ENCODE data around the gene AQP5.

The AQP5 gene

DNA sequence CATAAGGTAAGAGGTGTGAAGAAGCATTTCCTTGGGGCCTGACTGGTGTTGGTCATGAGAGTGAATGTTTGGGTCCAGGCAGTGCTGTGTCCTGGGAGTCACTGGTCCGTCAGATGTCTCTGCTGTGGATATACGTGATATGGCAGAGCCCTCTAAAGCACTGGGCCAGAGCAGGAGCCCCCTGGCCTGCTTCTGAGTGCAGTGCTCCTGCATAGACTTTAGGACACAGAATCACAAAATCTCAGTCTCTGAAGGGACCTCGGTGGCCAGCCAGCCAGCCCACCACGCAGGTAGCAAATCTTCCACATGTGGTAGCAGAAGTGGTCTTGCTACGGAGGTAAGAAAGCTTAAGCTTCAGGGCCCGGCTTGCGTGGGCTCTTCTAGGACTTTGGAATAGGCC lies 29.6 kb upstream of the AQP5 start:
- DNase-seq (ENCODE audit: low read depth in 2 of 2, low spot score in 1 of 2): no peak

GRCh38 chr12:49932533-49933130 lies 29.0 kb upstream of the AQP5 start:
- DNase-seq (ENCODE audit: low read depth in 2 of 2, low spot score in 1 of 2): no peak

GRCh38 chr12:49933796-49934195 lies 27.9 kb upstream of the AQP5 start:
- no peak for DNase-seq (ENCODE audit: low read depth in 2 of 2, low spot score in 1 of 2)

- no peak for DNase-seq (ENCODE audit: low read depth in 2 of 2, low spot score in 1 of 2)
Measured at GRCh38 chr12:49934505-49934904, 27.2 kb upstream of the AQP5 start.

DNA sequence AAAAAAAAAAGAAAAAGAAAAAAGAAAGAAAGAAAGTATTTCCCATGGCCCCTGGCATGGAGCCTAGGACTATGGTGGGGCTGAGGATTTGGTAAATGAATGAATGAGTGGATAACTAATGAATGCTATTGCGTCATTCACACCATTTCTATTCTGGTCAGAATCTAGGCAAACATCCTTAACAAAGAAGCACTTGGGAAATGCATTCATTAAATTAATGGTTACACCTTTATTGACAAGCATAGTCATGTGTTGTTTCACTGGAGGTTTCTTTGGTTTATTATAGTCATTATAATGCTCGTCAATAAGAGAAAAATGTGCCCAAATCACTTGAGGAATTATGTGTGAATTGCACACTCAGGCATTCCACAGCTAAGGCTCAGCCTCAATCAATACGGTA lies 24.7 kb upstream of the AQP5 start:
- DNase-seq (ENCODE audit: low read depth in 2 of 2, low spot score in 1 of 2): no peak

GRCh38 chr12:49937639-49938300 lies 23.9 kb upstream of the AQP5 start:
- DNase-seq (ENCODE audit: low read depth in 2 of 2, low spot score in 1 of 2): no peak

DNA sequence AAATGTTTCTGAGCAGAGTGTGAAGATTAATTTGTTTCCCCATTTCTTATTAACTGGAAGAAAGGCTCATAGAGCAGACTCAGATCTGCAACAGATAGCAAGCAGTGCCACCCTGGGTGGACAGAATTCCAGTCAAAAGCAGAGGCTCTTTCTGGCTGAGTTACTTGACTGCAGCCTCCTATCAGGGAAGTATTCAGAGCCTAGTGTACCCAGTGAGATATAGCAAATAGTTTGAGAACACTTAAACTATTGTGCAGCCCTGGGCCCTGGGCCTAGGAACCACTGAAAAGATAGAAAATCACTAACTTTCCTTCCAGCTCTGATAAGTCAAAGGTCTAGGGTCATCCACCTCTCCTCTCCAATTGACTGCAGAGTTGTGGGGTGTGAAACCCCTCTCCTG lies 22.4 kb upstream of the AQP5 start:
- no peak for DNase-seq (ENCODE audit: low read depth in 2 of 2, low spot score in 1 of 2)

- no peak for DNase-seq (ENCODE audit: low read depth in 2 of 2, low spot score in 1 of 2)
Measured at GRCh38 chr12:49939707-49940106, 22.0 kb upstream of the AQP5 start.

GRCh38 chr12:49941556-49942511 lies 19.8 kb upstream of the AQP5 start:
- DNase-seq (ENCODE audit: low read depth in 2 of 2, low spot score in 1 of 2): no peak

GRCh38 chr12:49942512-49942893 lies 19.2 kb upstream of the AQP5 start:
- DNase-seq (ENCODE audit: low read depth in 2 of 2, low spot score in 1 of 2): no peak

DNA sequence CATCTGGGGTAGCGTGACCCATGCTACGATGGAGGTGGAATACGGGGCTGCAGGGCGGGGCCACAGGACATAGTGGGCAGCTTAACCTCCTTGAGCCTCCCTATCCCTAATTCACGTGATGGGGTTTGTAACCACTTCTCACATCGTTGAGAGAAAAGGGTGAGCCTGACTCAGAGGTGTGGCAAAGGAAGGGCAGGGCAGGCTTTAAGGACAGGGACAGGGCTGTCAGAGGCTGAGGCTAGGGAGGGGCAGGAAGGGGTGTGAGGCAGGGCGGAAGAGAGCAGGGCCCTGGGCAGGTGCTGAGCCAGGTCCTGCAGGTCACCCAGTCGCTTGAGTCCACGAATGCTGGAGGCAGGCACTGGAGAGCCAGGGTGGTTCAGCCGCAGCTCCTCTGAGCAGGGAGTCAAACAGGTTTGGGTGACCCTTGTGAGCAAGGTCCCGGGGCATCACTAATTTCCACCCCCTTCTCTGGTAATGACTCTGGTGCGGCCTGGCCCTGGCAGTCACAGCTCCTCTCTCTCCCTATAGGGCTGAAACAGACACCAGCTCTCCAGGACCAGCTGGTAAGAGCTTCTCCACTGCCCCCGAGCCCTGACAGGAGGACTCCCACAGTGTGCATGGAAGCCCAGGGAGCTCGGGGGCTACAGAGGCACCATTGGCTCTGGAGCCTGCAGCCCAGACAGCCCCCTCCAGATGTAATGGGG lies 18.6 kb upstream of the AQP5 start:
- no peak for DNase-seq (ENCODE audit: low read depth in 2 of 2, low spot score in 1 of 2)

DNA sequence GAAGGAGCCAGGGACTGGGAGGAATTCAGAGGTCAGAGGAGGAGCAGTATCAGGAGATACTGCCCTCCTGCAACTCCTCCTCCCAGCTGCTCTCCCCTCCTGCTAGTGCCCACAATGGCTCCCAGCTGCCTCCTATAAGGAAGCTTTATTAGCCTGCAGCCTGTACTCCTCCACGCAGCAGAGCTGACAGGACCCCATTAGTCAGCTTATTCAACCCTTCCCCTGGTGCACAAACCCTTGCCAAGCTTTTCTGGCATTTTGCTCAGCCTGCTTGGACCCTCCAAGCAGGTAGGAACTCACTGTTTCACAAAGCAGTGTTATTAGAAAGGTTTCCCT lies 18.1 kb upstream of the AQP5 start:
- DNase-seq (ENCODE audit: low read depth in 2 of 2, low spot score in 1 of 2): no peak

GRCh38 chr12:49944046-49944445 lies 17.6 kb upstream of the AQP5 start:
- DNase-seq (ENCODE audit: low read depth in 2 of 2, low spot score in 1 of 2): no peak

- no peak for DNase-seq (ENCODE audit: low read depth in 2 of 2, low spot score in 1 of 2)
Measured at GRCh38 chr12:49944718-49945117, 17.0 kb upstream of the AQP5 start.

GRCh38 chr12:49945394-49946080 lies 16.1 kb upstream of the AQP5 start:
- peak; percentile 63 to 64 for DNase-seq (ENCODE audit: low read depth in 2 of 2, low spot score in 1 of 2)

- DNase-seq (ENCODE audit: low read depth in 2 of 2, low spot score in 1 of 2): no peak
Measured at GRCh38 chr12:49946086-49946485, 15.6 kb upstream of the AQP5 start.

DNA sequence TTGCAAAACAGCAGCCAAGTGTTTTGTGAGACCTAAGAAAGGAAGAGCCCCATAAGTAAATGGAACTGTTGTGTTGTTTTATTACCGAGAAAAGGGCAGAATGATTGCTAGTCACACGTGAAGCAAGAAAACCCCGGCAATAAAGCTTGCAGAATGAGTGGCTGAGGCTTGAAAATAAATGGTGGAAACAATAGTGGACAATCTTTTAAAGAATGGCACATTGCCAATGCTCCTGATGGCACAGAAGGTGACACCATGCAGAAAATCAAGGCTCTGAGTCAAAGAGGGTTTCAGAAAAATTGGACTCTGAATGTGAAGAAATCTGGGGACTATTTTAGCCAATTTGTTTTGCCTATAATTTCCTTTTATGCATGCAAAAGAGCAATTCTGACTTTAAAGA lies 15.2 kb upstream of the AQP5 start:
- no peak for DNase-seq (ENCODE audit: low read depth in 2 of 2, low spot score in 1 of 2)

DNA sequence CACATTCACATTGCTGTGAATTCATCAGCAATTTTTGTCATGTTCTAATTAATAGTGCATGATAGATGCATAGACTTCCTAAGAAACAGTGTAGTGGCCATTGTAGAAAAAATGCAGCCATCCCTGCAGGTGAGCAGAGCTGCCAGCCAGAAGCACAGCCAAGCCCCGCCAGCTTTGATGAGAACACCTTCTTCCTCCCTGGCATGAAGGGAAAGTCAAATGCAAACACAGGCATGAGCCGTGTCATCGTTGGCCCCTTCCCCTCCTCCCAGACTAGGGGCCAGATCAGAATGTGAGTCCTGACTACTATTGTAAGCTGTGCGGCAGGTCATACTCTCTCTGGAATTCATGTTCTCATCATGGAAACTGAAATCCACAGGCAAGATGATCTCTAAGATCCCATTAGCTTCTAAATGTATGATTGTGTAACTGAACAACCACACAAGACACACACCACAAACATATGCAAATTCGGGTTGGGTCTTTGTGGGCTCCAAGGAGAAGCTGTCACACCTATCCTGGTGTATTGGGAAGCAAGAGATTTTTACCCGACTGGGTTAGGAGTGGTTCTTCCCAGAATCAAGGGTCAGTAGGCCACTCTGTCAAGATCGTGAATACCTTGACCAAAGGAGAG lies 14.0 kb upstream of the AQP5 start:
- no peak for DNase-seq (ENCODE audit: low read depth in 2 of 2, low spot score in 1 of 2)

DNA sequence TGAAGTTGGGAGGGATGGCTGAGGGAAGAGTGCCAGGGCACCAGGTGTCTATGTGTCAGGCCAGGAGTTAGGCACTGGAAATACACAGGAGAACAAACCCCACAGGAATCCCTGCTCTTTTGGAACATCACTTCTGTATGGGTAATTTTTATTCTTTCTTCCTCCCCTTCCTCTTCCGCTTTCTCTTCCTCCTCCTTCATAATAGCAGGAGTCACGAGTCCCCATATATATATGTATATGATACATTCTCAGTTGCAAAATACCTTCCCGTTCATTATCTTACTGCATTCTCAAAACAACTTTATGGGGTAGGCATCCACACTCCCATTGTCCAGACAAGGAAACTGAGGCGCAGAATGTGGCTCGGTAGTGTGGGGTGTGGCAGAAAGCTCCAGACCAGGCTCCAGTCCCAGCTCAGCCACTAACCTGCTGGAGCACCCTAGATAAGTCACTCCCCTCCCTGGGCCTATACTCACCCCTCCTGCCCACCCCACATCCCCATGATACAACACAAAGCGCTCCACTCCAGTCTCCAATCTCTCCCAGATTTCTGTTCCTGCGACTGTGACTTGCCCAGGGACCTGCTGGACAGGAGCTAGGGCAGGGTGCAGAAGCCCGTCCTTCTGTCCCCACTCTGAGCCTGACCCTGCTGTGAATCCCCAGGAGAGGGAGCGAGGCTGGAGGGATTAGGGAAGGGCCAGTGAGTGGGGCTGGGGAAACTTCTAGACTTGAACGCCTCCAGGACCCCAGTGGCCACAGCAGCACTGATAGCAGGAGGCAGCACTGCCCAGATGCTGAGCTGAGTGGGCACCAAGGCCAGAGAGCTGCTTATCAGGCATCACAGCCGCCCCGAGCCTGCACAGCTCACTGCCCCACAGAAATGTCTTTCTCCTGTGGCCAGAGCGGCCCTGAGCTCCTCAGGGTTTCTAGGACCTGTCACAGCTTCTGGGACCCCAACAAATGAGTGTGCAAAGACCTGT lies 12.5 kb upstream of the AQP5 start:
- DNase-seq (ENCODE audit: low read depth in 2 of 2, low spot score in 1 of 2): no peak
